ENCODE results near the gene OPN1SW.

The OPN1SW gene

GRCh38 chr7:128733278-128733645 lies 42.3 kb downstream of the OPN1SW start:
- no peak for DNase-seq (ENCODE audit: low read depth)
- TF ChIP-seq, protein P1, sequence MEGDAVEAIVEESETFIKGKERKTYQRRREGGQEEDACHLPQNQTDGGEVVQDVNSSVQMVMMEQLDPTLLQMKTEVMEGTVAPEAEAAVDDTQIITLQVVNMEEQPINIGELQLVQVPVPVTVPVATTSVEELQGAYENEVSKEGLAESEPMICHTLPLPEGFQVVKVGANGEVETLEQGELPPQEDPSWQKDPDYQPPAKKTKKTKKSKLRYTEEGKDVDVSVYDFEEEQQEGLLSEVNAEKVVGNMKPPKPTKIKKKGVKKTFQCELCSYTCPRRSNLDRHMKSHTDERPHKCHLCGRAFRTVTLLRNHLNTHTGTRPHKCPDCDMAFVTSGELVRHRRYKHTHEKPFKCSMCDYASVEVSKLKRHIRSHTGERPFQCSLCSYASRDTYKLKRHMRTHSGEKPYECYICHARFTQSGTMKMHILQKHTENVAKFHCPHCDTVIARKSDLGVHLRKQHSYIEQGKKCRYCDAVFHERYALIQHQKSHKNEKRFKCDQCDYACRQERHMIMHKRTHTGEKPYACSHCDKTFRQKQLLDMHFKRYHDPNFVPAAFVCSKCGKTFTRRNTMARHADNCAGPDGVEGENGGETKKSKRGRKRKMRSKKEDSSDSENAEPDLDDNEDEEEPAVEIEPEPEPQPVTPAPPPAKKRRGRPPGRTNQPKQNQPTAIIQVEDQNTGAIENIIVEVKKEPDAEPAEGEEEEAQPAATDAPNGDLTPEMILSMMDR (IDR thresholded peaks at IDR 0.05; ENCODE audit: control insufficient read depth, insufficient read depth, low read depth, low read length, missing control alignments) = no peak
- H3K4me3 ChIP-seq (ENCODE audit: control insufficient read depth, low read depth, low read length) = no peak overlapping the region

- H3K4me3 ChIP-seq (ENCODE audit: control insufficient read depth, low read depth, low read length) = no peak overlapping the region
- no peak for DNase-seq (ENCODE audit: low read depth)
- TF ChIP-seq, protein P1 (IDR thresholded peaks at IDR 0.05; ENCODE audit: control insufficient read depth, insufficient read depth, low read depth, low read length, missing control alignments) = no peak
Observed at GRCh38 chr7:128732521-128733277, 42.9 kb downstream of the OPN1SW start.

DNA sequence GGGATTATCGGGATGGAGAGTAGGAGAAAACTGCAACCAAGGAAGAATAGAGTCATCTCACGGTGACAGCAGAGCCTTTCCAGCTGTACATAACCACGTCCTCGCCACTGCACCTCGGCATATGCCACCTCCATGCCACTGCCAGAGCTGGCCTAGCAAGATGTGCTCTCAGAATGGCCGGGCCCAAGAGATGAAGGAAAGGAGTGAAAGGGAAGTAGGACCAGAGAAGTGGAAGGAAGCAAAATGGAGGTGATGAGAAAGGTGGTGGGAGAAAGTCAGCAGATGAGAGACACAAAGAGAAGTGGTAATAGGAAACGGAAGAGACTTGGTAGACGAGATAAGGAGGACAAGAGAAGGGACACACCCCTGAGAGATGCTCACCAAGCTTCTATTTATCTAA lies 44.4 kb downstream of the OPN1SW start:
- TF ChIP-seq, protein P1 (IDR thresholded peaks at IDR 0.05; ENCODE audit: control insufficient read depth, insufficient read depth, low read depth, low read length, missing control alignments) = no peak
- DNase-seq (ENCODE audit: low read depth) = no peak
- H3K4me3 ChIP-seq (ENCODE audit: control insufficient read depth, low read depth, low read length) = no peak overlapping the region

GRCh38 chr7:128729494-128729893 lies 46.1 kb downstream of the OPN1SW start:
- DNase-seq (ENCODE audit: low read depth) = no peak
- no peak overlapping the region for H3K4me3 ChIP-seq (ENCODE audit: control insufficient read depth, low read depth, low read length)
- TF ChIP-seq, protein P1 (IDR thresholded peaks at IDR 0.05; ENCODE audit: control insufficient read depth, insufficient read depth, low read depth, low read length, missing control alignments) = no peak

DNA sequence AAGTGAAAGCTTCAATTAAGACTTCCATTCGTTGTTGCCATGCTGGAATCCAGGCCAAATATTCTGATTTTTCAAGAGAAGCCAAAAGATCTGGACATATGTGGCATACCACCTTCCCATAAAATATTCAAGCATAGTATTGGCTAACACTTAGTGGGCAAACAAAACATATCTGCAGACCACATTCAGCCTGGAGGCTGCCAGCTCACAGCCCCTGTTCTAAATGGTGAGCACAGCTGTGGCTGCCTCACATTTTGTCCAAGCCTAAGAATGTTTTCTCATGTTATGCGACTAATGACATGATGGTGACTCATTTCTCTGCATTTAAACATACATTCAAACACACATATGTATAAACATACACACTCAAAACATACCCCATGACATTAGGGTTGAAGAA lies 47.0 kb downstream of the OPN1SW start:
- no peak for DNase-seq (ENCODE audit: low read depth)
- TF ChIP-seq, protein P1 (IDR thresholded peaks at IDR 0.05; ENCODE audit: control insufficient read depth, insufficient read depth, low read depth, low read length, missing control alignments) = no peak
- H3K4me3 ChIP-seq (ENCODE audit: control insufficient read depth, low read depth, low read length) = no peak overlapping the region

DNA sequence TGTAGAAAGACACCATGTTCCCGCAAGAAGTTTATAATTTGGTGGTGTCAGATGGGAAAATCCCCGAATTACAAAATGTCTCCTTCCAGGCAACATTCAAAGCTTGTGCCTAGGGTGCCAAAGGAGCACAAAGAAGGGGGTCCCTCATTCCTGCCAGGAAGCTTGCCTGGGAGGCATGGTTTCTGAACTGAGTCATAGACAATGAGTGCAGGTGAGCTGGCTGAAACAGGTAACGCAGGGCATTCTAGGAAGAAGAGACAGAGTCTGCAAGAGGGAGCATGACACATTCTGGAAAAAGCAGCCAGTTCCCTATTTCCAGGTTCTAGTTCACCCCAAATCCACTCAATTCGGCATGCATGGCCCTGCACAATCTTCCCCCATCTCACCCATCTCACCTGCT lies 48.4 kb downstream of the OPN1SW start:
- TF ChIP-seq, protein P1 (IDR thresholded peaks at IDR 0.05; ENCODE audit: control insufficient read depth, insufficient read depth, low read depth, low read length, missing control alignments) = no peak
- no peak for DNase-seq (ENCODE audit: low read depth)
- no peak overlapping the region for H3K4me3 ChIP-seq (ENCODE audit: control insufficient read depth, low read depth, low read length)
